ENCODE results near the gene CSKMT. TPM values are rescaled to one million over a fixed set of nuclear protein-coding genes. Genes with fewer than 3 reads are reported as not detected.

CSKMT gene
- total RNA-seq, 1 experiment from 2014 or later = 19.2 TPM

DNA sequence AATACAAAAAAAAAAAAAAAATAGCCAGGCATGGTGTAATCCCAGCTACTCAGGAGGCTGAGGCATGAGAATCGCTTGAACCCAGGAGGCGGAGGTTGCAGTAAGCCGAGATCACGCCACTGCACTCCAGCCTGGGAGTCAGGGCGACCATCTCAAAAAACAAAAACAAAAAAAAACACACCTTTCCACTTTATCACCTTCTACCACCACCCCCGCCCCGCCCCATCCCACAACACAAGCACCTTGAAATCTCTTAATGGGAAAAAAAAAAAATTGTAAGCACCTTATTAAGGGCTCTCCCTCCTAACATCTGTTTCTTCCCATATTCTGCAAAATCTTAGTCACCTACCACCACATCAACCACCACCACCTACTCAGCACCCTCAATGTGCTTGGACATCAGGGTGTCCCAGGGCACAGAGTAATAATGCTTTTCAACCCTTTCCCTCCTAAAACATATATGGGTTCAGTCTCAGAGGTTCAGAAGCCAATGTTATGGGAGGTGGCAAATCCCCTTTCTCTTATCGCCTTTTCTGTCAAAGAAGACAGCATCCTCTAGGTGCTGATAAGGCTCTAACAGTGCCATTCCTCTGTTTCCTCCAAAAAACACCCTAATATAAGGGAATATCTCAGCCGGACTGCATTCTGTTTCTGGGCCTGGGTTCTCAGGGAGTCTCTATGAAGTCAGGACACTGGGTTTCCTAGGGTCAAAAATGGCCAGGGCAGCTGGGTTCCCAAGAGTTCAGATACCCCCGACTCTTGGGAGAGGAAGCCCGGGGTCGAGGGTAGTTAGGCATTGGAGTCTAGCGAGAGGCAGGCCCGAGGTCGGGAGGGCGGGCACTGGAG lies 12.7 kb upstream of the CSKMT start:
- Histone ChIP-seq H2AFZ (peak overlapping the region; percentile 93), H3K4me3 (peak overlapping the region; percentile 96), H3K27me3 (ENCODE audit: insufficient read depth, low read depth) (no peaks in the 10 kb centered on the region), H3K9me2 (ENCODE audit: insufficient read depth) (no peaks in the 10 kb centered on the region), H3K4me1 (replicated peaks; ENCODE audit: insufficient read depth) (peaks cover 15% of the 10 kb centered on the region), H3K4me2 (peak overlapping the region; percentile 99), H3K79me2 (ENCODE audit: low read depth) (peaks cover 30% of the 10 kb centered on the region), H3F3A (ENCODE audit: insufficient read depth, low read depth) (peaks cover 40% of the 10 kb centered on the region), H3K9me3 (ENCODE audit: insufficient read depth, low read depth) (no peaks in the 10 kb centered on the region), H3K36me3 (ENCODE audit: low read depth) (0 out of 2 replicates have a peak, but pooled peaks cover 4% of the 10 kb centered on the region), H3K27ac (peak overlapping the region; percentile 75), H4K20me1 (ENCODE audit: insufficient read depth) (no peaks in the 10 kb centered on the region)
- TF ChIP-seq EZH2 (IDR thresholded peaks at IDR 0.05; ENCODE audit: low read depth) = no peak
- TF ChIP-seq, protein P1, sequence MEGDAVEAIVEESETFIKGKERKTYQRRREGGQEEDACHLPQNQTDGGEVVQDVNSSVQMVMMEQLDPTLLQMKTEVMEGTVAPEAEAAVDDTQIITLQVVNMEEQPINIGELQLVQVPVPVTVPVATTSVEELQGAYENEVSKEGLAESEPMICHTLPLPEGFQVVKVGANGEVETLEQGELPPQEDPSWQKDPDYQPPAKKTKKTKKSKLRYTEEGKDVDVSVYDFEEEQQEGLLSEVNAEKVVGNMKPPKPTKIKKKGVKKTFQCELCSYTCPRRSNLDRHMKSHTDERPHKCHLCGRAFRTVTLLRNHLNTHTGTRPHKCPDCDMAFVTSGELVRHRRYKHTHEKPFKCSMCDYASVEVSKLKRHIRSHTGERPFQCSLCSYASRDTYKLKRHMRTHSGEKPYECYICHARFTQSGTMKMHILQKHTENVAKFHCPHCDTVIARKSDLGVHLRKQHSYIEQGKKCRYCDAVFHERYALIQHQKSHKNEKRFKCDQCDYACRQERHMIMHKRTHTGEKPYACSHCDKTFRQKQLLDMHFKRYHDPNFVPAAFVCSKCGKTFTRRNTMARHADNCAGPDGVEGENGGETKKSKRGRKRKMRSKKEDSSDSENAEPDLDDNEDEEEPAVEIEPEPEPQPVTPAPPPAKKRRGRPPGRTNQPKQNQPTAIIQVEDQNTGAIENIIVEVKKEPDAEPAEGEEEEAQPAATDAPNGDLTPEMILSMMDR (conservative IDR thresholded peaks at IDR 0.05) = no peak
- intact Hi-C loops (cut with micrococcal nuclease; ENCODE audit: unreplicated experiment) = no loop called here
- BruUV-seq (replicated peaks) = TSS peak; percentile 50
- no peak for DNase-seq
- ChIA-PET CTCF (no interaction called here), POLR2A (ENCODE audit: unreplicated experiment) (interaction anchor here (0.9 to 1.0 kb wide), 5 partner anchors 12 to 260 kb away, joined by 3 to 37 read pairs (median 9); partner anchors contain the start of genes B3GAT3, C11orf98, CSKMT and ZBTB3)

DNA sequence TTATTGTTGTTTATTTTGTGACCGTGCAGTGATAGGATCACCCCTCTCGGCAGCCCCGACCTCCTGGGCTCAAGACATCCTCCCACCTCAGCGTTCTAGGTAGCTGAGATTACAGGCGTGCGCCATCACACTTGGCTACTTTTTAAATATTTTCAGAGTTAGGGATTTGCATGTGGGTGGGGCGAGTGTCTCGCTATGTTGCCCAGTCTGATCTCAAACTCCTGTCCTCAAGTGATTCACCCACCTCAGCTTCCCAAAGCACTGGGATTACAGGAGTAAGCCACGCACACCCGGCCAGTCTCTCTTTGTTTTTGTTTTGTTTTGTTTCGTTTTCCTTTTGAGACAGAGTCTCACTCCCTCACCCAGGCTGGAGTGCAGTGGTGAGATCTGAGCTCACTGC lies 10.8 kb upstream of the CSKMT start:
- DNase-seq = no peak
- H3K79me2 ChIP-seq (ENCODE audit: low read depth) = peaks cover 30% of the 10 kb centered on the region
- intact Hi-C loops (cut with micrococcal nuclease; ENCODE audit: unreplicated experiment) = no loop called here
- H3K27ac ChIP-seq = no peak overlapping the region
- peak overlapping the region; percentile 93; the same call in 1 of the 2 replicates for H2AFZ ChIP-seq
- H3K9me3 ChIP-seq (ENCODE audit: insufficient read depth, low read depth) = no peaks in the 10 kb centered on the region
- ChIA-PET CTCF (no interaction called here), POLR2A (ENCODE audit: unreplicated experiment) (interaction anchor here (0.6 to 1.7 kb wide), 2 partner anchors 11 to 157 kb away, joined by 3 to 26 read pairs; partner anchors contain the start of genes C11orf98 and CSKMT)
- peak overlapping the region; percentile 27; the same call in 1 of the 2 replicates for H3K4me3 ChIP-seq
- no peaks in the 10 kb centered on the region for H3K27me3 ChIP-seq (ENCODE audit: insufficient read depth, low read depth)
- H4K20me1 ChIP-seq (ENCODE audit: insufficient read depth) = no peaks in the 10 kb centered on the region
- H3K36me3 ChIP-seq (ENCODE audit: low read depth) = 0 out of 2 replicates have a peak, but pooled peaks cover 4% of the 10 kb centered on the region
- H3K9me2 ChIP-seq (ENCODE audit: insufficient read depth) = no peaks in the 10 kb centered on the region
- TF ChIP-seq EZH2 (IDR thresholded peaks at IDR 0.05; ENCODE audit: low read depth) = no peak
- TF ChIP-seq, protein P1 (conservative IDR thresholded peaks at IDR 0.05) = no peak
- peaks cover 15% of the 10 kb centered on the region for H3K4me1 ChIP-seq (replicated peaks; ENCODE audit: insufficient read depth)
- no TSS peak for BruUV-seq (replicated peaks)
- peak overlapping the region; percentile 99; the same call in 1 of the 2 replicates for H3K4me2 ChIP-seq
- H3F3A ChIP-seq (ENCODE audit: insufficient read depth, low read depth) = peaks cover 42% of the 10 kb centered on the region

DNA sequence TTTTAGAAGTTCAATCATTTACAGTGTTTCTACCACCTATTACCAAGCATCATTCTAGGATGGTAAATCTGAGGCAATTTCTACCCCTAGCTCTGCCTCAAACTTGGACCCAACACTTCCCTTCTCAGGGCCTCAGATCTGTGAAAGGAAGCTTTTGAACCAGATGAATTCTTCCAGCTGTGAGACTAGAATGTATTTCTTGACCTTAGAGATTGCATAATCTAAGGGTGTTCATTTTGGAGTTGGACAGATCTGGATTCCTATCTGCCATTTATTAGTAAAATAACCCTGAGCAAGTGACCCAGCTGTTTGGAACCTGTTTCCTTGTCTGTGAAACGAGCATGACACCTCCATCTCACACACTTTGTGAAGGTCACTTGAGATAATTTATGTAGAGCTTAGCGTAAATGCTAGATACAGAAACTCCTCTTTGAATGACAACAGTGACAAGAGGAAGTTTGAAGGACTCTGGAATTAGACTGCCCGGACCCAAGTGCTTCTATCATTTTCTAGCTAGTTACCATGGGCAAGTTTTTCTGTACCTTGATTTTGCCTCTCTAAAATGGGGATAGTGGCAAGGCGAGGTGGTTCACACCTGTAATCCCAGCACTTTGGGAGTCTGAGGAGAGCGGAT lies 8.2 kb upstream of the CSKMT start:
- Histone ChIP-seq H3K27ac (no peak overlapping the region), H3K36me3 (ENCODE audit: low read depth) (no peaks in the 10 kb centered on the region), H2AFZ (no peak overlapping the region), H4K20me1 (ENCODE audit: insufficient read depth) (no peaks in the 10 kb centered on the region), H3F3A (ENCODE audit: insufficient read depth, low read depth) (peaks cover 58% of the 10 kb centered on the region), H3K9me3 (ENCODE audit: insufficient read depth, low read depth) (no peaks in the 10 kb centered on the region), H3K4me3 (no peak overlapping the region), H3K79me2 (ENCODE audit: low read depth) (peaks cover 12% of the 10 kb centered on the region), H3K27me3 (ENCODE audit: insufficient read depth, low read depth) (no peaks in the 10 kb centered on the region), H3K4me1 (replicated peaks; ENCODE audit: insufficient read depth) (peaks cover 8% of the 10 kb centered on the region), H3K9me2 (ENCODE audit: insufficient read depth) (no peaks in the 10 kb centered on the region), H3K4me2 (no peak overlapping the region)
- ChIA-PET CTCF (interaction anchor here (0.6 kb wide), 1 partner anchor 72 kb away, joined by 8 read pairs; no protein-coding TSS in a partner anchor), POLR2A (ENCODE audit: unreplicated experiment) (no interaction called here)
- BruUV-seq (replicated peaks) = no TSS peak
- TF ChIP-seq EZH2 (IDR thresholded peaks at IDR 0.05; ENCODE audit: low read depth) = no peak
- TF ChIP-seq, protein P1 (conservative IDR thresholded peaks at IDR 0.05) = no peak
- intact Hi-C loops (cut with micrococcal nuclease; ENCODE audit: unreplicated experiment) = no loop called here
- DNase-seq = no peak
